Neural progenitor cell (in vitro differentiated cells): ENCODE data around the gene C1QL4. TPM values are rescaled to one million over a fixed set of nuclear protein-coding genes. Genes with fewer than 3 reads are reported as not detected.

Experiments used
- DNase-seq: peaks from one replicate; pipeline ENCODE4 v3.0.0-alpha.2; 2016; ENCODE audit warnings: low spot score
- H2AFZ ChIP-seq: fragments of 200-600 bp; sonication (generic); replicated peaks from 2 replicates; pipeline ENCODE4 v1.6.1; 2016; ENCODE audit warnings: antibody characterized with exemption
- H3F3A ChIP-seq: fragments of 200-600 bp; sonication (generic); 2 replicates; pipeline ENCODE4 v1.6.1; 2016; ENCODE audit warnings: antibody characterized with exemption, low read depth
- H3K27ac ChIP-seq: fragments of 200-600 bp; sonication (generic); 2 replicates; pipeline ENCODE4 v1.5.1; 2016; ENCODE audit warnings: mild to moderate bottlenecking
- H3K27me3 ChIP-seq: fragments of 200-600 bp; sonication (generic); 2 replicates; pipeline ENCODE4 v1.6.1; 2016; ENCODE audit warnings: mild to moderate bottlenecking, moderate library complexity
- H3K36me3 ChIP-seq: fragments of 200-600 bp; sonication (generic); 2 replicates; pipeline ENCODE4 v1.5.1; 2016
- H3K4me1 ChIP-seq: fragments of 200-600 bp; sonication (generic); 2 replicates; pipeline ENCODE4 v1.6.1; 2016; ENCODE audit warnings: mixed run types
- H3K4me2 ChIP-seq: fragments of 200-600 bp; sonication (generic); 2 replicates; pipeline ENCODE4 v1.6.1; 2016
- H3K4me3 ChIP-seq: fragments of 200-600 bp; sonication (generic); 2 replicates; pipeline ENCODE4 v1.5.1; 2016
- H3K79me2 ChIP-seq: fragments of 200-600 bp; sonication (generic); 2 replicates; pipeline ENCODE4 v1.6.1; 2016; ENCODE audit warnings: low read depth
- H3K9ac ChIP-seq: fragments of 200-600 bp; sonication (generic); 2 replicates; pipeline ENCODE4 v1.6.1; 2016
- H3K9me3 ChIP-seq: fragments of 200-600 bp; sonication (generic); 2 replicates; pipeline ENCODE4 v1.5.1; 2016; ENCODE audit warnings: low read depth
- H4K20me1 ChIP-seq: fragments of 200-600 bp; sonication (generic); 2 replicates; pipeline ENCODE4 v1.6.1; 2016; ENCODE audit warnings: low read depth
- H3K27ac Mint-ChIP-seq: 3 replicates; pipeline ENCODE4 v1.8.0; 2021; ENCODE audit warnings: mixed read lengths
- H3K27me3 Mint-ChIP-seq: 2 replicates; pipeline ENCODE4 v1.8.0; 2022; ENCODE audit warnings: low read depth, mild to moderate bottlenecking, inconsistent platforms, moderate library complexity, mixed read lengths; ENCODE audit not compliant: insufficient read depth
- H3K36me3 Mint-ChIP-seq: 3 replicates; pipeline ENCODE4 v1.8.0; 2021; ENCODE audit warnings: mixed read lengths
- H3K4me1 Mint-ChIP-seq: 3 replicates; pipeline ENCODE4 v1.8.0; 2021; ENCODE audit warnings: mixed read lengths
- H3K4me3 Mint-ChIP-seq: 3 replicates; pipeline ENCODE4 v1.8.0; 2021; ENCODE audit warnings: mild to moderate bottlenecking, moderate library complexity, mixed read lengths
- H3K9me3 Mint-ChIP-seq: 3 replicates; pipeline ENCODE4 v1.8.0; 2020; ENCODE audit warnings: mixed read lengths
- CTCF ChIP-seq: fragments of 200-600 bp; sonication (generic); IDR thresholded peaks from 2 replicates; pipeline ENCODE4 v1.5.1; 2017; ENCODE audit warnings: antibody characterized with exemption, mild to moderate bottlenecking
- EZH2 ChIP-seq: fragments of 200-600 bp; sonication (generic); IDR thresholded peaks from 2 replicates; pipeline ENCODE4 v1.6.1; 2017; ENCODE audit warnings: antibody characterized with exemption, mild to moderate bottlenecking, moderate library complexity
- EZH2phosphoT487 ChIP-seq: fragments of 200-600 bp; sonication (generic); IDR thresholded peaks from 2 replicates; pipeline ENCODE4 v1.6.1; 2017; ENCODE audit warnings: antibody characterized with exemption
- total RNA-seq: library from RNA; depleted of rRNA; stranded (reverse); fragments of >200 nt; gene quantifications from 2 replicates; pipeline ENCODE4 v1.2.3, GENCODE V29; 2015; ENCODE audit warnings: low replicate concordance

The C1QL4 gene
- total RNA-seq, 1 donor from 2014 or later: 0.84 TPM

- peaks cover 18% of the 10 kb centered on the region for H3K27me3 ChIP-seq
- no peaks in the 10 kb centered on the region for H4K20me1 ChIP-seq
- no peak overlapping the region for H3K4me3 Mint-ChIP-seq
- H3K27ac ChIP-seq: no peak overlapping the region
- H3K79me2 ChIP-seq: no peaks in the 10 kb centered on the region
- H3K4me3 ChIP-seq: no peak overlapping the region
- no peaks in the 10 kb centered on the region for H3F3A ChIP-seq
- no peaks in the 10 kb centered on the region for H3K9me3 ChIP-seq
- H3K9ac ChIP-seq: no peak overlapping the region
- H3K36me3 ChIP-seq: no peaks in the 10 kb centered on the region
- H2AFZ ChIP-seq: no peak overlapping the region
- no peaks in the 10 kb centered on the region for H3K4me1 ChIP-seq
- no peaks in the 10 kb centered on the region for H3K4me1 Mint-ChIP-seq
- H3K9me3 Mint-ChIP-seq: no peaks in the 10 kb centered on the region
- H3K36me3 Mint-ChIP-seq: no peaks in the 10 kb centered on the region
- no peak for DNase-seq
- H3K27me3 Mint-ChIP-seq: peaks cover 13% of the 10 kb centered on the region
- no peak overlapping the region for H3K27ac Mint-ChIP-seq
- no peak overlapping the region for H3K4me2 ChIP-seq
- no peak for TF ChIP-seq CTCF
- TF ChIP-seq EZH2phosphoT487: no peak
- no peak for TF ChIP-seq EZH2
These were observed 27.6 kb downstream of the C1QL4 start for GRCh38 chr12:49309386-49309785.

- TF ChIP-seq CTCF: no peak
- TF ChIP-seq EZH2: no peak
- TF ChIP-seq EZH2phosphoT487: no peak
- H3K27ac Mint-ChIP-seq: no peak overlapping the region
- H3K4me1 Mint-ChIP-seq: no peaks in the 10 kb centered on the region
- Histone ChIP-seq H3K9ac (no peak overlapping the region), H3F3A (no peaks in the 10 kb centered on the region), H3K36me3 (no peaks in the 10 kb centered on the region), H3K4me1 (no peaks in the 10 kb centered on the region), H2AFZ (no peak overlapping the region), H4K20me1 (no peaks in the 10 kb centered on the region), H3K27me3 (peaks cover 41% of the 10 kb centered on the region), H3K4me3 (no peak overlapping the region), H3K9me3 (no peaks in the 10 kb centered on the region), H3K79me2 (no peaks in the 10 kb centered on the region), H3K4me2 (no peak overlapping the region), H3K27ac (no peak overlapping the region)
- no peak for DNase-seq
- no peak overlapping the region for H3K4me3 Mint-ChIP-seq
- H3K27me3 Mint-ChIP-seq: peaks cover 12% of the 10 kb centered on the region
- H3K36me3 Mint-ChIP-seq: no peaks in the 10 kb centered on the region
- H3K9me3 Mint-ChIP-seq: no peaks in the 10 kb centered on the region
These were observed 31.1 kb downstream of the C1QL4 start for GRCh38 chr12:49305762-49306510.

DNA sequence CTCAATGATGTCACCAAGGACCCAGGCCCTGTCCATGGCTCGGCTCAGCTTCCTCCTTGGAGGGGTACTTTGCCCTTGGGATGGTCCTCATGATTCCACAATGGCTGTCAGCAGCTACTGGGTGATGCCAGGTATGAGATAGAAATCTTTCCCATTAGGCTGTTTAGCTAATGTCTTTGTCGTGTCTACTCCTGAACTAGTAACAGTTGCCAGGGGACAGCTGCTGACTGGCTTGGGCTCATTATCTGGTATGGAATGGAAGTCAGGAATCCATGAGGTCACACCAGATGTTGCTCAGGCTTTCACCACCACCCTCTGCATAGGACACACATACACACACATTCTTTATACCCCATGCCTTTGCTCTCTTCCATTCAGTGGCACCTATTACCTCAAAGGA is 32.8 kb downstream of the C1QL4 start:
- Histone ChIP-seq H3F3A (no peaks in the 10 kb centered on the region), H3K4me2 (no peak overlapping the region), H3K4me3 (no peak overlapping the region), H4K20me1 (no peaks in the 10 kb centered on the region), H3K27ac (no peak overlapping the region), H3K9me3 (no peaks in the 10 kb centered on the region), H3K4me1 (no peaks in the 10 kb centered on the region), H3K27me3 (peaks cover 56% of the 10 kb centered on the region), H3K79me2 (no peaks in the 10 kb centered on the region), H2AFZ (no peak overlapping the region), H3K36me3 (no peaks in the 10 kb centered on the region), H3K9ac (no peak overlapping the region)
- Mint-ChIP-seq H3K27me3 (peaks cover 15% of the 10 kb centered on the region), H3K4me3 (no peak overlapping the region), H3K9me3 (no peaks in the 10 kb centered on the region), H3K36me3 (no peaks in the 10 kb centered on the region), H3K4me1 (no peaks in the 10 kb centered on the region), H3K27ac (no peak overlapping the region)
- no peak for DNase-seq
- TF ChIP-seq EZH2phosphoT487 (no peak), CTCF (no peak), EZH2 (no peak)
